Small intestine (tissue), 16 donors: ENCODE results near the gene NAPB. TPM values are rescaled to one million over a fixed set of nuclear protein-coding genes. Genes with fewer than 3 reads are reported as not detected.
"Not testable (repeated sequence)": the region's sequence is repeated elsewhere in the genome, so short reads cannot be mapped to it uniquely, and the experiment has no call there.

Source experiments
- DNase-seq, 2 donors: peaks; one replicate each; pipeline versions ENCODE4 v3.0.0 to v3.0.0-alpha.2; 2013
- FAIRE-seq: peaks from 2 replicates; lab custom pipeline; 2012; peaks lifted over from hg19 to GRCh38; lab: Jason Lieb, UNC
- H3K27ac ChIP-seq, 3 donors: one replicate each; pipeline ENCODE4 v1.5.1; 2013; ENCODE audit warnings: low read length in 2 of 3, mild to moderate bottlenecking in 2 of 3, control low read depth in 1 of 3, inconsistent platforms in 1 of 3, low read depth in 1 of 3, moderate library complexity in 1 of 3
- H3K27me3 ChIP-seq, 3 donors: one replicate each; pipeline ENCODE4 v1.6.1; 2013; ENCODE audit warnings: low read length in 3 of 3, inconsistent platforms in 1 of 3; ENCODE audit not compliant: control insufficient read depth in 3 of 3, insufficient read depth in 3 of 3
- H3K36me3 ChIP-seq, 3 donors: one replicate each; pipeline ENCODE4 v1.6.1; 2013; ENCODE audit warnings: low read length in 3 of 3, inconsistent platforms in 1 of 3, low read depth in 1 of 3, mild to moderate bottlenecking in 1 of 3, moderate library complexity in 1 of 3; ENCODE audit not compliant: control insufficient read depth in 3 of 3, insufficient read depth in 2 of 3
- H3K4me1 ChIP-seq, 3 donors: one replicate each; pipeline ENCODE4 v1.6.1; 2013; ENCODE audit warnings: low read length in 2 of 3, inconsistent platforms in 1 of 3, low read depth in 1 of 3, mild to moderate bottlenecking in 1 of 3, moderate library complexity in 1 of 3; ENCODE audit not compliant: control insufficient read depth in 3 of 3, insufficient read depth in 2 of 3
- H3K4me3 ChIP-seq, 3 donors: one replicate each; pipeline ENCODE4 v1.5.1; 2013; ENCODE audit warnings: low read length in 3 of 3, control low read depth in 1 of 3, inconsistent platforms in 1 of 3, low read depth in 1 of 3, mild to moderate bottlenecking in 1 of 3, moderate library complexity in 1 of 3
- H3K9me3 ChIP-seq, 2 donors: one replicate each; pipeline ENCODE4 v1.6.1; 2013; ENCODE audit warnings: low read depth in 1 of 2, low read length in 1 of 2; ENCODE audit not compliant: control insufficient read depth in 2 of 2, insufficient read depth in 1 of 2
- WGBS, 3 donors: extraction: QIAGEN DNeasy Blood & Tissue Kit; methylation state at CpG; one replicate each; pipeline ENCODE4 v1.1.7; 2013; 5-methylcytosine and 5-hydroxymethylcytosine counted together
- long read RNA-seq, 10 donors: transcript quantifications; one replicate each; lab custom pipeline, GENCODE V29; 2026
- polyA plus RNA-seq, 4 donors: library from polyadenylated mRNA; stranded (reverse) in 3 of 4; unstranded in 1 of 4; fragments of 200-250 nt in 3 of 4; fragments of 120-200 nt in 1 of 4; gene quantifications; one replicate each; pipeline versions ENCODE4 v1.2.1 to v1.2.3, GENCODE V29; 2013
- donor health status: healthy with polysubstance abuse.
- donor health status: control.
- donor health status: control.
- donor health status: Bipolar disorder and iron deficiency.
- donor health status: healthy.

The NAPB gene
- 10 to 100 TPM in 1 of 4 donors, 1 to 10 TPM in 3; 3.2 to 12.8 (median 7.0) TPM for polyA plus RNA-seq
- long read RNA-seq, donor 1, partial matches to known transcripts = 0 of 5 reads
- long read RNA-seq, donor 1, other reads (novel, unspliced or antisense) = 0 of 5 reads
- long read RNA-seq, donor 2, partial matches to known transcripts = 0 of 3 reads
- long read RNA-seq, donor 2, other reads (novel, unspliced or antisense) = 0 of 3 reads
- long read RNA-seq, donor 3, partial matches to known transcripts = 6 of 8 reads
- long read RNA-seq, donor 3, other reads (novel, unspliced or antisense) = 0 of 8 reads
- long read RNA-seq, donor 4 = 0 reads
- long read RNA-seq, donor 5 = 0 reads
- long read RNA-seq, donor 6 = 0 reads
- long read RNA-seq, donor 7, partial matches to known transcripts = 0 of 1 reads
- long read RNA-seq, donor 7, other reads (novel, unspliced or antisense) = 0 of 1 reads
- long read RNA-seq, donor 8 = 0 reads
- long read RNA-seq, donor 9 = 0 reads
- long read RNA-seq, donor 10, partial matches to known transcripts = 8 of 12 reads
- long read RNA-seq, donor 10, other reads (novel, unspliced or antisense) = 0 of 12 reads

DNA sequence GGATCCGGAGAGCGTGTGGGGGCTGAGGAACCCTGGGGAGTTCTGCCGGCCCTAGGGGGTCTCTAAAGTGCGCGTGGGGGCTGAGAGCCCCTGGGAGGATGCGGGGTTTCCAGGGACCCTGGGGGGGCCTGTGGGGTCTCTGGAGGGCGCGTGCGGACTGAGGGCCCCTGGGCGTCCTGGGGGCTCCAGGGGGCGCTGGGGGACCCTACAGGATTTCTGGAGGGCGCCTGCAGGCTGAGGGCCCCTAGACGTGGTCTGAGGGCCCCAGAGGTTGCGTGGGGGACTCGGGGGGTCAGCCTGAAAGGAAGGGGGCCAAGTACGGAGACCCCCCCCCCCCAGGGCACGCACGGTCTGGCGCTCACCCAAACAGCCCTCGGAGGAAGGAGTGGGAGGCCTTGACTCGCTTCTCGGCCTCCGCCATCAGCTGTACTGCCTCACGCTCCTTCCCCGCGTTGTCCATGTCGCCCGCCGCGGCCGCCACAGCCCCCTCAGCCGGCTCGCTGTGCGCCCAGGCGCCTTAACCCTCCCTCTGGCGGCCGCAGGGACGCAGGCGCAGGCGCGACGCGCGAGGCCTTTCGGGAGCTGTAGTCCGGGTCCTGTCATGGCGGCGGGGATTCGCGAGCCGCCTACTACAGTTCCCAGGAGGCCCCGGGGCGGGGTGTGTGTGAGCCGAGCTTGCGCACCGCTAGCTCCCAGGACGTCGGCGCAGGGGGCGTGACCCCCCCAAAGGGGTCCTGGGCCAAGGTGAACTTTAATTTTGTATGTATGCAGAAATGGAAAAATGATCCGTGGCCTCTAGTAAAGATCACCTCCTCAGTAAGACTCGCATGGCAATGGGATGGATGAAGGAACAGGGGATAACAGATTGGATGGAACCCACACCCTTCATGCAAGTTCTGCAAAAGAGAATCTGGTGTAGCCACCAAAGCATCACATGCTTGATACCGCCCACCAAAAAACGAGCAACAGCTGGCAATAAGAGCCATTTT, at the start of gene NAPB:
TSS of gene NAPB (minus strand) at position 546 of the 989 bp plus-strand sequence. CDS start at position 460, 86 bp downstream.
- no peak for FAIRE-seq
- H3K4me3 ChIP-seq = peak within 1 kb of the TSS; percentile 81 to 99 (median 92)
- peak; percentile 90 to 96 for DNase-seq
- peaks cover 0 to 5% (median 4%) of the 10 kb centered on the region in 3 donors for H3K4me1 ChIP-seq
- no peaks in the 10 kb centered on the region for H3K9me3 ChIP-seq
- H3K36me3 ChIP-seq = no peaks in the 10 kb centered on the region
- 0% methylated on average over 44 to 64 of the region's 64 CpGs for WGBS, 3 donors
- no peaks in the 10 kb centered on the region for H3K27me3 ChIP-seq
- H3K27ac ChIP-seq = peak within 1 kb of the TSS; percentile 67 to 92 (median 83)

DNA sequence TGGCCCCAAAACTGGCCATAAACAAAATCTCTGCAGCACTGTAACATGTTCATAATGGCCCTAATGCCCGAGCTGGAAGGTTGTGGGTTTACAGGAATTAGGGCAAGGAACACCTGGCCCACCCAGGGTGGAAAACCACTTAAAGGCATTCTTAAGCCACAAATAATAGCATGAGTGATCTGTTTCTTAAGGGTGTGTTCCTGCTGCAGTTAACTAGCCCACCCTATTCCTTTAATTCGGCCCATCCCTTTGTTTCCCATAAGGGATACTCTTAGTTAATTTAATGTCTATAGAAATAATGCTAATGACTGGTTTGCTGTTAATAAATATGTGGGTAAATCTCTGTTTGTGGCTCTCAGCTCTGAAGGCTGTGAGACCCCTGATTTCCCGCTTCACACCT, 45.7 kb upstream of the NAPB start:
- not testable (repeated sequence) for H3K4me3 ChIP-seq, H3K27ac ChIP-seq, FAIRE-seq, H3K36me3 ChIP-seq, H3K4me1 ChIP-seq, DNase-seq, H3K27me3 ChIP-seq
- 74 to 85% (median 84%) methylated on average over 3 of the region's 3 CpGs for WGBS, 3 donors
- H3K9me3 ChIP-seq = peaks cover 0 to 17% of the 10 kb centered on the region in 2 donors

DNA sequence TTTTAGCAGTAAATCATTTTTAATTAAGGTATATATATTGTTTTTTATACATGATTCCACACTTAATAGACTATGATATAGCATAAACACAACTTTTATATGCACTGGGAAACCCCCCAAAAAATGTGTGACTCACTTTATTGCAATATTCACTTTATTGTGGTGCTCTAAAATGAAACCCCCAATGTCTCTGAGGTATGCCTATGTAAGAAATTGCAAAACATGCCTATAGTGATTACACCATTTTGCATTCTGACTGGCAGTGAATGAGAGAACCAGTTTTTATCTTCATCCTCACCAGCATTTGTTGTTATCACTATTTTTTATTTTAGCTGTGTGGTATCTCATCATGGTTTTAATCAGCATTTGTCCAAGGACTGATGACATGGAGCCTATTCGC, 39.9 kb upstream of the NAPB start:
- H3K4me1 ChIP-seq = no peaks in the 10 kb centered on the region
- H3K36me3 ChIP-seq = no peaks in the 10 kb centered on the region
- FAIRE-seq (no peak), DNase-seq (no peak)
- 46 to 91% (median 76%) methylated on average over 1 of the region's 1 CpG for WGBS, 3 donors
- H3K27ac ChIP-seq = no peak overlapping the region
- no peak overlapping the region for H3K4me3 ChIP-seq
- H3K27me3 ChIP-seq = no peaks in the 10 kb centered on the region
- peaks cover 0 to 10% of the 10 kb centered on the region in 2 donors for H3K9me3 ChIP-seq

DNA sequence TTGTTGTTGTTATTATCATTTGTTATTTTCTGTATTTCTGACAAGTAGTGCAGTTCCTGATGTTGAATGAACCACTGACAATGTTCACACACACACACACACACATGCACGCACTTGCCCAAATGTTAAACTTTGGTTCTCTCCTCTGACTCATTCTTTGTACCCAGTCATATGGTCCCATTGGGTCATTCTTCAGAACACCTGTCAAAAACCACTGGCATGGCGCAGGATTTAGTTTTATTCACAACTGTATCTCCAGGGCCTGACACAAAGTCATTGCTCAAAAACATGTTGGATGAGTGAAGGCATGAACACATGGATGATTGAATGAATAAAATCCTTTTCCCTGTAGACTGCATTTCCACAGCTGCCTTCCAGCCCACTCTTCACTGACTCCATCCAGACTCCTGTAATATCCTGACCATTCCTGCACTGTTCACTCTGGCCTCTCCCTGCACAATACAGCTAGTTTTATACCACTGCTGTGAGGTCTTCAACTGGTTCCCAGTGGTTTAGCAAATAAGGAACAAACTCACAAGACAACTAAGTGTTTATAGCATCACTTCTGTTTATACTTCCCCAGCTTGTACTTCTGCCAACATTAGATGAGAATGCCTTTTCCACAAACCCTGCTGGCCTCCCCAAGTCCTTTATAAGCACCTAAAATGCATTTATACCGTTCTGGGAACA, 38.3 kb upstream of the NAPB start:
- 41 to 69% (median 60%) methylated on average over 3 of the region's 3 CpGs for WGBS, 3 donors
- peaks cover 0 to 2% of the 10 kb centered on the region in 2 donors for H3K9me3 ChIP-seq
- no peaks in the 10 kb centered on the region for H3K36me3 ChIP-seq
- H3K27ac ChIP-seq = no peak overlapping the region
- no peak overlapping the region for H3K4me3 ChIP-seq
- no peaks in the 10 kb centered on the region for H3K4me1 ChIP-seq
- FAIRE-seq = no peak
- no peak for DNase-seq
- H3K27me3 ChIP-seq = no peaks in the 10 kb centered on the region

DNA sequence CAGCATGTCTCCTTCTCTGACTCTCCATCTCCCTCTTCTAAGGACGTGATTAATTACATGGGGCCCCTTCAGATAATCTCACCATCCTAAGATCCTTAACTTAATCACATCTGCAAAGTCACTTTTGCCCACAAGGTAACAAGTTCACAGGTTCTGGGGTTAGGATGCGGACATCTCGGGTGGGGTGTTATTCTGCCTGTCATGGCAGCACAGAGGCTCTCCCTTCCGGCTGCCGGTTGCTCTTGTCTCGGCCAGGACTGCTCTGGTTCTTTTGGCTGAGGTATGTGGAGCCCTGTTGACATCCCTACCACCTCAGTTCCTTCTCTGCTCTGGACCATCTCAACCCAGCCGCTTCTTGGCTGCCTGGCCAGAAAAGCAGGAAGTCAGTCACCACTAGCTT, 35.6 kb upstream of the NAPB start:
- no peak for FAIRE-seq
- H3K27ac ChIP-seq = no peak overlapping the region
- WGBS, 3 donors = 79 to 86% (median 83%) methylated on average over 7 of the region's 7 CpGs

DNA sequence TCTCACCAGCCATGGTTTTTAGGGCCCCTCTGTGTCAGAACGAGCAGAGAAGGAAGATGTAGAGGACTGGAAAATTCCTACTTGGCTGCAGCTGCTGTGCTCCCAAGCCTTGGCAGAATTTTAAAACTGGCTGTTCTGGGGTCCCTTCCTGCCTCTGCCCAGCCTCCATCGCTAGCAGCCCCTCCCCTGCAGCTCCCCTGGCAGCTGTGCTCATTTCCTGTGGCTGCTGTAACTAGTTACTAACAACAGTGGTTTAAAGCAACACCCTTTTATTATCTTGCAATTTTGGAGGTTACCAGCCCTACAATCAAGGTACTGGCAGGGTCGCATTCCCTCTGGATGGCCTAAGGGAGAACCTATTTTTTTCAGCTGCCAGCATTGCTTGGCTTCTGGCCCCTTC, 35.1 kb upstream of the NAPB start:
- WGBS, 3 donors = 45 to 61% (median 48%) methylated on average over 3 of the region's 3 CpGs
- Histone ChIP-seq H3K27me3 (no peaks in the 10 kb centered on the region), H3K36me3 (no peaks in the 10 kb centered on the region), H3K4me3 (no peak overlapping the region), H3K9me3 (peaks cover 0 to 2% of the 10 kb centered on the region in 2 donors), H3K4me1 (no peaks in the 10 kb centered on the region), H3K27ac (no peak overlapping the region)
- FAIRE-seq = no peak
- DNase-seq = no peak

More for the DNA sequence above, 35.6 kb upstream of the NAPB start:
- Histone ChIP-seq H3K4me1 (no peaks in the 10 kb centered on the region), H3K4me3 (no peak overlapping the region), H3K36me3 (no peaks in the 10 kb centered on the region), H3K27me3 (no peaks in the 10 kb centered on the region), H3K9me3 (peaks cover 0 to 2% of the 10 kb centered on the region in 2 donors)
- DNase-seq = no peak

DNA sequence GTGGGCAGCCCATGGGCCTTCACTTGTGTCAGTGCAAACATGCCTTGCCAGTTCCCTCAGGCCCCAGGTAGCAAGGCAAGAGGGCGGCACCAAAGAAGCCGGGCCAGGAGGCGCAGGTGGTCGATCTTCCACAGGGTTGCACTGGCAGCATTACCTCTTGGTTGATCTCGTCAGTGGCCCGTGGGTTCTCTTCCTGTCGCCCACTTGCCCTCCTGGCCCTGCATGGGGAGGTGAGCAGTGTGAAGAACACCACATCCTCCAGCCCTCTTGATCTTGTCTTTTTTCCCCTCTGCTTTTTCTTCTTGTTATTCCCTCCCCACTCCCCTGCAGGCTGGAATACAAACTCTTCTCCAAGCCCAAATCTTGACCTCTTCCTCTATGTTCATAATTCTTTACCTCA, 34.4 kb upstream of the NAPB start:
- H3K4me3 ChIP-seq = no peak overlapping the region
- H3K27me3 ChIP-seq = no peaks in the 10 kb centered on the region
- FAIRE-seq = no peak
- H3K27ac ChIP-seq = no peak overlapping the region
- peaks cover 0 to 2% of the 10 kb centered on the region in 2 donors for H3K9me3 ChIP-seq
- H3K4me1 ChIP-seq = no peaks in the 10 kb centered on the region
- WGBS, 3 donors = 81 to 89% (median 83%) methylated on average over 7 of the region's 7 CpGs
- DNase-seq = no peak
- no peaks in the 10 kb centered on the region for H3K36me3 ChIP-seq
